ENCODE measurements around the gene ALB. TPM values are rescaled to one million over a fixed set of nuclear protein-coding genes. Genes with fewer than 3 reads are reported as not detected.

The ALB gene
- total RNA-seq, 1 donor from 2014 or later = 0.09 TPM

DNA sequence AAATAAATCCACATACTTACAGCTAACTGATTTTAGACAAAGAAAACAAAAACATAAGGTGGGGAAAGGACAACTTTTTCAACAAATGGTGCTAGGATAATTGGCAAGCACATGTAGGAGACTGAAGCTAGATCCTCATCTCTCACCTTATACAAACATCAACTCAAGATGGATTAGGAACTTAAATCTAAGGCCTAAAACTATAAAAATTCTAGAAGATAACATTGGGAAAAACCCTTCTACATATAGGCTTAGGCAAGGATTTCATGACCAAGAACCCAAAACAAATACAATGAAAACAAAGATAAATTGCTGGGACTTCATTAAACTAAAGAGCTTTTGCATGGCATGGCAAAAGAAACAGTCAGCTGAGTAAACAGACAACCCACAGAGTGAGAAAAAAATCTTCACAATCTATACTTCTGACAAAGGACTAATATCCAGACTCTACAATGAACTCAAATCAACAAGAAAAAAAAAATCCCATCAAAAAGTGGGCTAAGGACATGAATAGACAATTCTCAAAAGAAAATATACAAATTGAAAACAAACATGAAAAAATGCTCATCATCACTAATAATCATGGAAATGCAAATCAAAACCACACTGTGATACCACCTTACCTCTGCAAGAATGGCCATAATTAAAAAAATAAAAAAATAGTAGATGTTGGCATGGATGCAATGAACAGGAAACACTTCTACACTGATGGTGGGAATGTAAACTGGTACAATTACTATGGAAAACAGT, 17.8 kb downstream of the ALB start:
- Histone ChIP-seq H3K4me3 (no peak overlapping the region), H2AFZ (replicated peaks) (no peak overlapping the region), H3K27ac (no peak overlapping the region), H3K79me2 (ENCODE audit: low read depth) (no peaks in the 10 kb centered on the region), H4K20me1 (ENCODE audit: low read depth) (no peaks in the 10 kb centered on the region), H3K4me2 (no peak overlapping the region), H3K9ac (no peak overlapping the region), H3F3A (ENCODE audit: low read depth) (no peaks in the 10 kb centered on the region), H3K36me3 (no peaks in the 10 kb centered on the region), H3K27me3 (no peaks in the 10 kb centered on the region), H3K9me3 (ENCODE audit: low read depth) (no peaks in the 10 kb centered on the region), H3K4me1 (no peaks in the 10 kb centered on the region)
- H3K4me1 Mint-ChIP-seq = no peaks in the 10 kb centered on the region
- H3K4me3 Mint-ChIP-seq = no peak overlapping the region
- no peak for DNase-seq (ENCODE audit: low spot score)
- peaks cover 5% of the 10 kb centered on the region for H3K27me3 Mint-ChIP-seq (ENCODE audit: insufficient read depth, low read depth)
- H3K27ac Mint-ChIP-seq = no peak overlapping the region
- TF ChIP-seq EZH2phosphoT487 (IDR thresholded peaks at IDR 0.05) (no peak), EZH2 (IDR thresholded peaks at IDR 0.05) (no peak)
- TF ChIP-seq, protein P1, sequence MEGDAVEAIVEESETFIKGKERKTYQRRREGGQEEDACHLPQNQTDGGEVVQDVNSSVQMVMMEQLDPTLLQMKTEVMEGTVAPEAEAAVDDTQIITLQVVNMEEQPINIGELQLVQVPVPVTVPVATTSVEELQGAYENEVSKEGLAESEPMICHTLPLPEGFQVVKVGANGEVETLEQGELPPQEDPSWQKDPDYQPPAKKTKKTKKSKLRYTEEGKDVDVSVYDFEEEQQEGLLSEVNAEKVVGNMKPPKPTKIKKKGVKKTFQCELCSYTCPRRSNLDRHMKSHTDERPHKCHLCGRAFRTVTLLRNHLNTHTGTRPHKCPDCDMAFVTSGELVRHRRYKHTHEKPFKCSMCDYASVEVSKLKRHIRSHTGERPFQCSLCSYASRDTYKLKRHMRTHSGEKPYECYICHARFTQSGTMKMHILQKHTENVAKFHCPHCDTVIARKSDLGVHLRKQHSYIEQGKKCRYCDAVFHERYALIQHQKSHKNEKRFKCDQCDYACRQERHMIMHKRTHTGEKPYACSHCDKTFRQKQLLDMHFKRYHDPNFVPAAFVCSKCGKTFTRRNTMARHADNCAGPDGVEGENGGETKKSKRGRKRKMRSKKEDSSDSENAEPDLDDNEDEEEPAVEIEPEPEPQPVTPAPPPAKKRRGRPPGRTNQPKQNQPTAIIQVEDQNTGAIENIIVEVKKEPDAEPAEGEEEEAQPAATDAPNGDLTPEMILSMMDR (IDR thresholded peaks at IDR 0.05) = no peak
- no peaks in the 10 kb centered on the region for H3K9me3 Mint-ChIP-seq
- H3K36me3 Mint-ChIP-seq = no peaks in the 10 kb centered on the region

DNA sequence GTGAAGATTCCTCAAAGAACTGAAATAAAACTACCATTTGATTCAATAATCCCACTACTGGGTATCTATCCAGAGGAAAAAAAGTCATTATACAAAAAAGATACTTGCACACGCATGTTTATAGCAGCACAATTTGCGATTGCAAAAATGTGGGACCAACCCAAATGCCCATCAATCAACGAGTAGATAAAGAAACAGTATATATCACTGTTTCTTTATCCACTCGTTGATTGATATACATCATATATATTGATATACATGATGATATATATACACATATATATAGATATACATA, 18.3 kb downstream of the ALB start:
- H3K27me3 ChIP-seq = no peaks in the 10 kb centered on the region
- H3K9me3 Mint-ChIP-seq = no peaks in the 10 kb centered on the region
- no peaks in the 10 kb centered on the region for H3K4me1 Mint-ChIP-seq
- H4K20me1 ChIP-seq (ENCODE audit: low read depth) = no peaks in the 10 kb centered on the region
- no peak overlapping the region for H3K27ac Mint-ChIP-seq
- no peak overlapping the region for H3K27ac ChIP-seq
- no peak overlapping the region for H3K4me3 ChIP-seq
- H3K36me3 ChIP-seq = no peaks in the 10 kb centered on the region
- no peak overlapping the region for H3K9ac ChIP-seq
- no peak for DNase-seq (ENCODE audit: low spot score)
- H3K79me2 ChIP-seq (ENCODE audit: low read depth) = no peaks in the 10 kb centered on the region
- H3K4me3 Mint-ChIP-seq = no peak overlapping the region
- TF ChIP-seq, protein P1 (IDR thresholded peaks at IDR 0.05) = no peak
- TF ChIP-seq EZH2phosphoT487 (IDR thresholded peaks at IDR 0.05) (no peak), EZH2 (IDR thresholded peaks at IDR 0.05) (no peak)
- no peaks in the 10 kb centered on the region for H3K4me1 ChIP-seq
- H3K4me2 ChIP-seq = no peak overlapping the region
- H3K36me3 Mint-ChIP-seq = no peaks in the 10 kb centered on the region
- peaks cover 5% of the 10 kb centered on the region for H3K27me3 Mint-ChIP-seq (ENCODE audit: insufficient read depth, low read depth)
- H3K9me3 ChIP-seq (ENCODE audit: low read depth) = no peaks in the 10 kb centered on the region
- no peaks in the 10 kb centered on the region for H3F3A ChIP-seq (ENCODE audit: low read depth)
- H2AFZ ChIP-seq (replicated peaks) = no peak overlapping the region

DNA sequence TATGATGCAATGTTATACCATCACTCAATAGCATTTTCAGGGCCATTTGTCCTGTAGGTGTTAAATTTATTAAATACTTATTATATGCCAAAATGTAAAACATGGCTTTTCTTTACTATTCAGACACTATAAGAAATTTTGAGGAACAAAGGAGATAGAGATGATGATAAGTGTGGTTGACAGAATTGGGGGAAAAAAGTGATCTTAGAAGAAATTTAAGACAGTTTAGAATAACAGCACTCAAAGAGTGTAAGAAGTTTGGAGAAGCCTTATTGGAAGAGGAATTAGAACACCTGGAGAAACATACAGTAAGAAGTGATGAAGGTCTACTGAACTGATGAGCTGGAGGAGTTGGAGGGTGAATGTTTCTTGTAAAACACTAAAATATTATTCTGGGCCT, 19.1 kb downstream of the ALB start:
- no peak overlapping the region for H3K4me3 ChIP-seq

More for the DNA sequence above, 19.1 kb downstream of the ALB start:
- Histone ChIP-seq H3K4me2 (no peak overlapping the region), H3K27me3 (no peaks in the 10 kb centered on the region), H3K9me3 (ENCODE audit: low read depth) (no peaks in the 10 kb centered on the region), H3K4me1 (no peaks in the 10 kb centered on the region), H3K79me2 (ENCODE audit: low read depth) (no peaks in the 10 kb centered on the region), H3F3A (ENCODE audit: low read depth) (no peaks in the 10 kb centered on the region), H2AFZ (replicated peaks) (no peak overlapping the region), H3K27ac (no peak overlapping the region), H3K9ac (no peak overlapping the region), H3K36me3 (no peaks in the 10 kb centered on the region), H4K20me1 (ENCODE audit: low read depth) (no peaks in the 10 kb centered on the region)
- DNase-seq (ENCODE audit: low spot score) = no peak
- Mint-ChIP-seq H3K4me1 (no peaks in the 10 kb centered on the region), H3K36me3 (no peaks in the 10 kb centered on the region), H3K27me3 (ENCODE audit: insufficient read depth, low read depth) (peaks cover 2% of the 10 kb centered on the region), H3K27ac (no peak overlapping the region), H3K4me3 (no peak overlapping the region), H3K9me3 (no peaks in the 10 kb centered on the region)
- TF ChIP-seq EZH2 (IDR thresholded peaks at IDR 0.05) (no peak), EZH2phosphoT487 (IDR thresholded peaks at IDR 0.05) (no peak)
- TF ChIP-seq, protein P1 (IDR thresholded peaks at IDR 0.05) = no peak

All from neural progenitor cell (in vitro differentiated cells).